GM10847 (cell line): ENCODE measurements around the gene PALLD.

ENCODE experiments used
- POLR2A ChIP-seq: IDR thresholded peaks from 2 replicates; pipeline ENCODE4 v1.6.1; 2011; ENCODE audit not compliant: insufficient read length; ENCODE audit errors: extremely low read depth

The PALLD gene

DNA sequence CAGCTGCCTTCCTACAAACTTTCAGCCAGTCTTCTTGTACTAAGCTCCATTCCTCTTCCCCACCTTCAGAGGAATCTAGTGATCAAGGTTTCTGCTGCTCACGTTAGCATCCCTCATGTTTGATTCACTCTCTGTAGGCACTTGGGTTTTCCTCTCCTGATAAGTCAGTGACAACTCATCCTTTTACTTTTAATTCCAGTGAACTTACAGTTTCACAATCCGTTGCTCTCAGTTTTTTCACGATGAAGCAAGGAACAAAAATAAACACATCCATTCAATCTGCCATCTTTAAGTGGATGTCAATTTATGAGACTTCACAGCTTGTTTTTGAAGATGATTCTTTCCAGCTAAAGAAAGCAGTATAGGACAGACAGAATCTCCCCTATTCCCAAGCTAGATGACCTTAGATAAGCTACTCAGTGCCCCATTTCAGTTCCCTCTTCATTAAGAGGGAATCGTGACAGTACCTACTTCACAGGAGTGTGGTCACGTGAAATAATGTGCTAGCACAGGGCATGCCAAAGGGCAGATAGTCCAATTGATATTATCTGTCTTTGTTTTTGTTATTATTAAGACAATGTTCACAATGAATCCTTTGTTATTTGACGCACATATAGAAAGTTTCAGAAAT is 234.3 kb downstream of the PALLD start:
- no peak for TF ChIP-seq POLR2A

DNA sequence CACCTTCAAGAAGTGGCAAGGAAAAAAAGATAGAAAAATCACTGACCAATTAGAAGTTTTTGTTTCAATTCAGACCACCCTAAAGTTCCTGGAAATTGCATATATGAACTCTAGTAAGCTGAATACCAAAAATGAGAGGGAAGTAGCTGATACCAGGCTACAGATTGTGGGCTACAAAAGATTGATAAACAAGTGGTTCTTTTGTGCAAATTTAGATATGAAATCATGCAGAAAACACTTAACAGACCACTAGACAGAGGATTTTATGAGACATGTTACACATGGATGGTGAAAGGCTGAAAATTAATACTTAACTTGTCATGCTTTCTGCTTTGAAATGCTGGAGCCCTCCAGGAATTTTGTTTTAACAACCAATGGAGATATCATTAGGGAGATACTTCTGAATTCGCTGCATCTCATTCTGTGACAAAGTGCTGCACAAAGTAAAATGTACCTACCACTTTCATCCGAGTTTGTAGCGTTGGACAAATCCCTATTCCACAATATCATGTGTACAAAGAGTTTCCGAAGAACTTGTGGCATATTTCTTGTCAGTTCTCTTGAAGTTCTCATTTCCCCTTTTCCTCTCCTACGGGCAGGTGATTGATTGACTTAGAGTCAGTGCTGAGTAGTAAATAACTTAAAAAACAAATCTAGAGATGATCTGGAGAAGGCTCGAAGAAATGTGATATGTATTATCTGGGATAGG is 235.0 kb downstream of the PALLD start:
- TF ChIP-seq POLR2A = no peak

DNA sequence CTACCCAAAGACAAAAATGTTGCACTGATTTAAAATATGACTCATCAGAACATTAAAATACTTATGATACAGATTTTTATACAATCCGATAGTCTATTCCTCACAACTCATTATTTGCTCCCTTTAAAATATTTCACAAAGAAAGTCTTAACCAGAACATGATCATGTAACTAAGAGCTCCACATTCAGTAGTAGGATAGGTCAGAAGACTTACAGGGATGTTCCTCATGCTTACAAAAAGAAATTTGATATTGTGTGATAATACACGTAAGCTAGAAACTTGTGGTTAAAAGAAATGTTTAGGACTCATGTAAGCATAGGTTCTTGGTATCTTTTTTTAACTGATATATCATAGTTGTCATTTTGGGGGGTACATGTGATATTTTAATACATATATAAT is 235.9 kb downstream of the PALLD start:
- no peak for TF ChIP-seq POLR2A

DNA sequence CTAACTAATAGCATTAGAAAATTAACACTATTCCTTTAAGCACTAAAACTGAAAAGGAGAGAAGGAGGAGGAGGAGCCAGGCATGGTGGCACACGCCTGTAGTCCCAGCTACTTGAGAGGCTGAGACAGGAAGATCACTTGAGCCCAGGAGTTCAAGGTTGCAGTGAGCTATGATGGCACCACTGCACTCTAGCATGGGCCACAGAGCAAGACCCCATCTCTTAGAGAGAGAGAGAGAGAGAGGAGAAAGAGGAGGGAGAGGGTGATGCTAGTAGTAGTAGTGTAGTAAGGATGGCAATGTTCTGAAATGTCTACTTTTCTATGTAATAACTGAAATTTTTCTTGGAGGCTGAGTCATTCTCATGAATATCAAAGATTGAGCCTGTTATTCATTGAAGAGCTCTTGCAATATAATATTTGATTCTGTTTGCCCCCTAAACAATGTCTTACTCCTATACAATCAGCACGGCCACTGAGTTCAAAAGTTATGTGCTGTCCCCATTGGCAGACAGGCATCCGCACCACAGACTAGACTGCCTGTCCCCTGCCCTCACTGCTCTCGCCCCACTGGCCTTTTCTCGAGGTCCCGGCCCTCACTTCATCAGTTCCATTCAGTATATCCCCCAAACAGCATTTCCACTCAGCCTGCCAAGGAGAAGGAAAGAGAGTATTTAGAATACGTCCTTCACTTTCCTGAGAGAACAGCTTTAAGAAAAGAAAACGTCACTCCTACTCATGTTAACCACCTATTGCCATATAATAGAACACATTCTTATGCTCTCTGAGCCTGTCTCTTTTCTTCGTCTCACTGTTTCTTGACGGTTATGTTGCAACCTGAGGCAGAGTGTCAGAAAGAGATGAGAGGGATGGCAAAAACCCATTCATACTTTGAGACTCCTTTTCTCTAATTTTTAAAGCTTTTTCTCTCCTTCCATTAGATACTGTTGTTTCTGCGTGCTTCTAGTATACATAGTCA is 238.1 kb downstream of the PALLD start:
- no peak for TF ChIP-seq POLR2A

DNA sequence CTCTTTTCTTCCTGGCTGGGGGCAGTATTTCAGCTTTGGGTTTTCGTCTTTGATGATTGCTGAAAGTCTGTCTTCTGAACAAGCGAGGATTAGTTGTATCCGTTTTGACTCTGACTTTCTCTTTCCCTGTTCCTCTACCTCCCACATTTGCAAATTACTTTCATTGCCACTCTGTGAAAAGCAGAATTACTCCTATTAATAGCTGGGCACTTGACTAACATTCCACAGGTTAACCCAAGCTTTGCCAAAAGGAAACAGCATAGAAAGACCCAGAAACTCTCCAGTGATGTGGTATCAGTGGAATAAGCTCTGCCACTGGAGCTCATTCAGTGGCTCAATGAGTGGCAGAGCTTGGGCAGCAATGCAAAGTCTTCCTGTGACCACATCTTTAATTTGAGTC is 238.9 kb downstream of the PALLD start:
- TF ChIP-seq POLR2A = no peak

DNA sequence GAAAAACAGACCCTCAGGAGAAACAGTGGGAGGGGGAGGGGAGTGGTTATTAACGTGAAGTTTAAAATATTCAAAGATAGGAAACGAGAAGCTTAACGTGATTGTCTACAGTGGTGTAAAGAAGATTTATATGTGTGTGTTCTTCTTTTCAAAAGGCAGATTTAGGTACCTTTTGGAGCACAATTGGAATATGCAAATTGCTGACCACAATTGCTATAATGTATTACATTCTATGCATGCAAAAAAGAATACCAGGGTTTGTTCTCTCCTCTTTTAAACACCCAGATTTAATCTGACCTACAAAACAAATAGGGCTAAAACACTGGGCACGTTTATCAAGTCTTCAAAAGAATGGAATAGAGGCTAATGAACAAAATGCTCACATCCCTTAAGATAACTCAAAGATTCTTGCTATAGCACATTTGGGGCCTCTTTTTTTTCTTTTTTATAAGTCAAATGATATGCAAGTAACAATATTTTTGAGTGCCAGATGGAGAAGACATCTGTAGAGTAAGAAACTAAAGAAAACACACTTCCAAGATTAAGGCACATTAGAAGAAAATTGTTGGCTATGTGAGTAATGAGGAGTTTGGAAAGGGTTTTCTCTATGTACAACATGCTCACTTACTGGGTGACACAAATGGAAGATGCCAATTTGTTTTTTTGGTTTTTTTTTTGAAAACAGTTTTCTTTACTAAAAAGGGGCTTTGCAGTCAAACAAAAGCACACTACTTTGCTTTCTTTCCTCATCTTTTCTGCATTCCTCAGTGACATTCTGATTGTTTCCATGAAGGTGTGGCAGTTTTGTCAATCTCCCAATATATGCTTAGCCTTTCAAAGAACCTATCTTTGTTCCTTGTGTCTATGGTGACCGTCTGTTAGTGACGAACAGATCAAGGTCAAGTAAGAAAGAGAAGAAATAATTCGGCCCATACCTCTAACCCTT is 240.3 kb downstream of the PALLD start:
- TF ChIP-seq POLR2A = no peak

DNA sequence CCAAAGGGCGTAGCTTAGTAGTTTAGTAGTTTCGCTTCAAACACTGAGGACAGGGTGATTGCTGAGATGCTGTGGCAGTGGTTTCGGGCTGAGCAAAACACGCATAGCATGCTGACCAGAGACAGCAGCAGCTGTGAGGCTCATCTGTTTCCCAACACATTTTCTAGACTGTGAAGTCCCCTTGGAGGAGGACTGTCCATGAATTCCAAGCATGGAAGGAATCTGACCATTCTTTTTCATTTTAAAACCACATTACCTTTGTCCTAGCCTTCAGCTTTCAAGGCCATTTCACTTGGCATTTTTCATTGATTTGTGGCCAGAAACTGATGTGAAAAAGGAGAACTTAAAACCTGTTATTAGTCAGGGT is 240.9 kb downstream of the PALLD start:
- no peak for TF ChIP-seq POLR2A

DNA sequence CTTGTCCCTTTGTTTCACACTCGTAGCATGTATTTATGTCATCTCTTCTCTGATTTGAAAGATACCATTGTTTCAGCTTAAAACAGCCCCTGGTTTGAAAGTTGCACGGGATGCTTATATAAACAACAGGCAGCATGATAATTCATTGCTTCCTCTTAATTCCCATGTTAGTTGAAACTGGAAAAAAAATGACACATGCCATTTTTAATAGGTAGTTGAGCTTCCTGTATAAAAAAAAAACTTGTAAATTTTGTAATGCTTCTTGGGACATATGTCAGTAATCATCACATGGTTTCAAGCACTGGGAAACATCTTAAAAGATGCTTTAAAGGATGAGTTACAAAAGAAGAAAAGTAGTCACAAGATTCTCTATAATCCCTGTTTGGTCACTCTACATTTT is 243.0 kb downstream of the PALLD start:
- no peak for TF ChIP-seq POLR2A

DNA sequence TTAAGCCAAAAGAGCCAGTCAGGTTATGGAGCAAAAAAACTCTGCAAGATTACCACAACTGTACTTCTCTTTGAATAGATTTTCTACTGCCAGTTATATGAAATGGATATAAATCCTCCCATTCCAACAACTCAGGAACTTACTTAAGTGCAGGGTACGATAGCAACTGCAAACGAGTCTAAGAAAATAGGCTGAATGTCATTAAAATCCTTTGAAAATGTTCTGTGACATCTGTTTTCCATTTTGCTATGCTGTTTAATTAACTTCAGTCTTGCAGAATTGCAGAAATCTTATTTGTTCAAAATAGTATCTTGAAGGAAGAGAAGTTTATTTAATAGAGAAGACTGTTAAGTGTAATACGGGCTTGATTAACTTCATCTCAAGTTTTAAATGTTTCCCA is 243.8 kb downstream of the PALLD start:
- TF ChIP-seq POLR2A = no peak

DNA sequence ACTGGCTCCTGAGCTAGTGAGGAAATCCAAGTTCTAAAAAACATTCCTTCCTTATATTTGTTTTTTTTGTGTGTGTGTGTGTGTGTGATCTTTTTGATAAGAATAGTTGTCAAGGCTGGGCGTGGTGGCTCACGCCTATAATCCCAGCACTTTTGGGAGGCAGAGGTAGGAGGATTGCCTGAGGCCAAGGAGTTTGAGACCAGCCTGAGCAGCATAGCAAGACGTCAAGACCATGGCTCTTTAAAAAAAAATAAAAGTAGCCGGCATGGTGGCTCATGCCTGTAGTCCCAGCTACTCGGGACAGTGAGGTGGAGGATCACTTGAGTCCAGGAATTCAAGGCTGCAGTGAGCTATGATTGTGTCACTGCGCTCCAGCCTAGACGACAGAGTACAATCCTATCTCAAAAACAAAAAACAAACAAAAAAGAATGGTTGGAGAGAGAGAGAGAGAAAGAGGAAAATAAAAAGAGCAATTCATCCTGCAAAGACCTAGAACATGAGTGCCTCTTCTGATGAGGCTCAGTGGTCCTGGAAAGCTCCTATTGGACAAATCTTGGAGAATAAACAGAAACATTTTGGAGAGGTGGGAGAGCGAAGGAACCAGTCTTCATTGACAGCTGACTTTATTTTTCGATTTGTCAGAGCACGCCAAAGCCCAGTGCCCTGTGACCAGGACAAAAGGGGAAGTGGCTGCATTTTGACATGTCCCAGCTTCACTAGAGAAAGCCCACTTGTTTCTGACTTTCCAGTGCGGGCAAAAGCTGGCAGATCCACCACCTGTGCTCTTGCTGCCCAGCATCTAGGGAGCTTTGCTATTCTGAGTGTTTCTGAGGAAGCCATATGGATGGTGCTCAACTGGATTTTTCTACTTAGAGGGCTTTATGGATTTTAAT is 244.7 kb downstream of the PALLD start:
- no peak for TF ChIP-seq POLR2A

DNA sequence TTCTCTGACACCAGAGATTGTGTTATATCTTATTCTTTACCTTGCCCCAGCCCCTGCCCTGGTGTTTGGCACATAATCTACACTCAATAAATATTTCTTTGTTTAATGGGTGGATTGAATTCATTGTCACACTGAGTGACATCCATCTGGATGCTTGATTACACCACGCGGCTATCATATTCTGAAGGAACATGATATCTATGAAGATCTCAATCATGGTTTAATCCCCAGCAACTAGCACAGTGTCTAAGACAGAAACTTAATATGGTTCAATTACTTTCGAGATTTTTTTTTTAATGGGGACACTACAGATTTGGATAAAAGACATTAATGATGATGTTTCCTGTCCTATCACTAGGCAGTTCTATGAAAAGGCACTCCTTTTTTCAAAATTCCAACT is 246.3 kb downstream of the PALLD start:
- TF ChIP-seq POLR2A = no peak

DNA sequence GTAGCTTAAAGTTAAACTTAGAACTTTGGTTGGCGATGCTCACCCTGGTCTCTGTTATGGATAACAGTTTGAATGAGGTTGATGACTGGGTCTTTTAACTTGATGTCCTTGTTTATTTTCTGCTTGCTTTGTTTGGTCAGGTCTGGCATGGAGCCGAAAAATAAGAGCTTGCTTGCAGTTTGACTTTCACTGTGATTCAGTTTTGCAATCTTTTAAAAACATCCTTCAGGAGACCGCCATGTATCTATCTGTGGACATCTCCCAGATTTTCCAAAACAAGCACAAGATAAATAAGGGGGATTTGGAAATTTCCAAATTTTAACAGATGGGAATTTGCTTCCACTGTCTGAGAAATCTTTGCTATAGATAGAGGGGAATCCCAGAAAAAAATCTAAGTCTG is 246.7 kb downstream of the PALLD start:
- TF ChIP-seq POLR2A = no peak

DNA sequence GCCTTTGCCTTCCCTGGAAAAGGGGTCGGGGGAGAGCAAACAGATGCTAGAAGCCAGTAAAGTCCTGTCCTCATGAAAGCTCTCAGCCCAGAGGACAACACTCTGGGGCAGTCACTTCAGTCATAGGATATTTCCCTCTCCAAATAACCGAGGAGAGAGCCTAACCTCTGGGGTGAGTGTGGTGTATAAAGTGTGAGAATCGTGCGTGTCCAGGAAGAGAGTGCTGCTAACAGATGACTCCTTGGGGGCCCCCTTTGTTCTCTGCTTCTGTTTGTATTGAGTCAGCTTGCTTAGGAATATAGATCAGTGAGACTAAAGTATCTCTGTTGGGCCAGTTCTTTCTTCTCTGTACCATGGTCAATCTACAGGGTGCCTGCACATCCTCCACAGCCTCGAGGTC is 247.2 kb downstream of the PALLD start:
- TF ChIP-seq POLR2A = no peak

DNA sequence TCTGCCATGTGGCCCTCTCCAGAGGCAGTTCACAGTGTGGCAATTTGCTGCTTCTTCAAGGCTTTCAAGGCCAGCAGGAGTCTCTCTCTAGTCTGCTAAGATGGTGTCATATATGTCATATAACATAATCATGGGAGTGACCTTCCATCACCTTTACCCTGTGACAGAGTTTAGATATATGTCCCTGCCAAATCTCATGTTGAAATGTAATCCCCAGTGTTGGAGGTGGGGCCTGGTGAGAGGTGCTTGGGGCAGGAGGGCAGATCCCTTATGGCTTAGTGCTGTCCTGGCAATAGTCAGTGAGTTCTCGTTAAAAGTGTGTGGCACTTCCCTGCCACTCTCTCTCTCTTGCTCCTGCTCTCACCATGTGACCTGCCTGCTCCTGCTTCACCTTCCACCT is 252.0 kb downstream of the PALLD start:
- no peak for TF ChIP-seq POLR2A
